NOMO-1 (cell line): ENCODE measurements around the gene RPS6KL1.

ENCODE experiments used
- DNase-seq, 2 experiments: peaks; one replicate each; lab custom pipeline; 2025; ENCODE audit not compliant: unreplicated experiment in 2 of 2; lab: John Stamatoyannopoulos, UW

The RPS6KL1 gene

GRCh38 chr14:74952697-74953484 lies 29.8 kb upstream of the RPS6KL1 start:
- no peak for DNase-seq

- no peak for DNase-seq
These were observed 29.2 kb upstream of the RPS6KL1 start for GRCh38 chr14:74952180-74952665.

- DNase-seq: no peak
These were observed 28.6 kb upstream of the RPS6KL1 start for GRCh38 chr14:74951443-74952179.

GRCh38 chr14:74950795-74951442 lies 27.9 kb upstream of the RPS6KL1 start:
- no peak for DNase-seq

GRCh38 chr14:74949859-74950573 lies 27.0 kb upstream of the RPS6KL1 start:
- no peak for DNase-seq

- no peak for DNase-seq
These were observed 26.1 kb upstream of the RPS6KL1 start for GRCh38 chr14:74949191-74949601.

- DNase-seq: no peak
These were observed 25.4 kb upstream of the RPS6KL1 start for GRCh38 chr14:74948228-74949175.

GRCh38 chr14:74947353-74948227 lies 24.5 kb upstream of the RPS6KL1 start:
- DNase-seq: no peak

GRCh38 chr14:74946659-74947281 lies 23.7 kb upstream of the RPS6KL1 start:
- no peak for DNase-seq

- peak; percentile 48 to 59 for DNase-seq
These were observed 23.0 kb upstream of the RPS6KL1 start for GRCh38 chr14:74945852-74946658.

GRCh38 chr14:74945261-74945851 lies 22.3 kb upstream of the RPS6KL1 start:
- peak in 1 of 2 experiments; percentile 14 for DNase-seq

- DNase-seq: no peak
These were observed 19.5 kb upstream of the RPS6KL1 start for GRCh38 chr14:74942608-74943007.

GRCh38 chr14:74942181-74942580 lies 19.1 kb upstream of the RPS6KL1 start:
- DNase-seq: no peak

- DNase-seq: peak in 1 of 2 experiments; percentile 22
These were observed 18.6 kb upstream of the RPS6KL1 start for GRCh38 chr14:74941676-74942097.

- DNase-seq: no peak
These were observed 18.0 kb upstream of the RPS6KL1 start for GRCh38 chr14:74940956-74941565.
